Endothelial cell of umbilical vein (primary cell): Measurements from ENCODE around the gene PNPO.

Experiments
- CTCF ChIP-seq, 2 donors: IDR thresholded peaks; 1 replicate in 1 of 2; 2 replicates in 1 of 2; pipeline ENCODE4 v1.5.1; 2011; ENCODE audit warnings: low read length in 2 of 2, mild to moderate bottlenecking in 2 of 2, moderate library complexity in 2 of 2, control low read depth in 1 of 2, inconsistent platforms in 1 of 2, low read depth in 1 of 2; ENCODE audit not compliant: insufficient read depth in 1 of 2; ENCODE audit errors: extremely low read depth in 1 of 2
- EZH2 ChIP-seq: IDR thresholded peaks from 2 replicates; pipeline ENCODE4 v1.6.1; 2012; ENCODE audit warnings: borderline replicate concordance, low read depth, mild to moderate bottlenecking, moderate library complexity, low read length, inconsistent platforms; ENCODE audit not compliant: severe bottlenecking
- FOS ChIP-seq: IDR thresholded peaks from 2 replicates; pipeline ENCODE4 v1.6.1; 2011; ENCODE audit warnings: mild to moderate bottlenecking, low read length, moderate library complexity, borderline replicate concordance; ENCODE audit not compliant: insufficient read depth
- MAX ChIP-seq: IDR thresholded peaks from 2 replicates; pipeline ENCODE4 v1.6.1; 2011; ENCODE audit not compliant: insufficient read depth, insufficient read length
- MYC ChIP-seq: IDR thresholded peaks from one replicate; pipeline ENCODE4 v1.6.1; 2011; ENCODE audit warnings: mild to moderate bottlenecking, low read depth, low read length
- POLR2A ChIP-seq: IDR thresholded peaks from 2 replicates; pipeline ENCODE4 v1.6.1; 2012; ENCODE audit warnings: low read depth, mild to moderate bottlenecking, control low read depth, low read length
- POLR2AphosphoS5 ChIP-seq: IDR thresholded peaks from 2 replicates; pipeline ENCODE4 v1.6.1; 2012; ENCODE audit warnings: low read depth, mild to moderate bottlenecking, control low read depth, low read length, moderate library complexity; ENCODE audit not compliant: insufficient read depth

- no peak for TF ChIP-seq POLR2A
- TF ChIP-seq CTCF (IDR thresholded peaks at IDR 0.05; ENCODE audit: extremely low read depth in 1 of 2, insufficient read depth in 1 of 2, low read depth in 1 of 2, low read length in 2 of 2): no peak
- no peak for TF ChIP-seq POLR2AphosphoS5
- TF ChIP-seq MAX: no peak
- no peak for TF ChIP-seq EZH2
- no peak for TF ChIP-seq MYC
- no peak for TF ChIP-seq FOS
Observed at GRCh38 chr17:47994724-47995123, 53.4 kb downstream of the PNPO start.
